HepG2 (cell line): ENCODE measurements around the gene GEMIN8. TPM values are rescaled to one million over a fixed set of nuclear protein-coding genes. Genes with fewer than 3 reads are reported as not detected.

ENCODE experiments used
- polyA plus RNA-seq, 8 experiments: library from polyadenylated mRNA; depleted of rRNA in 3 of 8; stranded (reverse) in 7 of 8; unstranded in 1 of 8; fragments of >200 nt; fragmentation: Illumina TruSeq in 4 of 8; extraction: Trizol in 4 of 8; gene quantifications; 2 replicates each; pipeline versions ENCODE4 v1.2.1 to v1.2.3, GENCODE V29; 2011 to 2016; ENCODE audit warnings: low read depth in 4 of 8, missing spikeins in 1 of 8, mixed read lengths in 1 of 8; ENCODE audit not compliant: insufficient read depth in 1 of 8
- total RNA-seq, 5 experiments: library from RNA; depleted of rRNA; stranded (reverse); fragments of >200 nt; fragmentation: Illumina TruSeq; extraction: Trizol; gene quantifications; 2 replicates each; pipeline ENCODE4 v1.2.3, GENCODE V29; 2016; ENCODE audit warnings: low read depth in 1 of 5

Gene GEMIN8
- total and polyA plus RNA-seq, 2 of the 13 experiments (the other 11 are each of a cell fraction or from before 2014, with no cell fraction given) = 9.7 to 23.7 TPM

Other genes with a start within 250 kb of the GEMIN8 start
- gene GPM6B, start 212.8 kb downstream of the GEMIN8 start, total RNA-seq (2016; rRNA removed; fragmentation: Illumina TruSeq; extraction: Trizol) = not detected in 2 replicates
- not detected in 2 replicates for gene GPM6B, start 212.8 kb downstream of the GEMIN8 start, polyA plus RNA-seq (2011; rRNA removed)